ENCODE results near the gene PGA5.
"Not testable (repeated sequence)": the region's sequence is repeated elsewhere in the genome, so short reads cannot be mapped to it uniquely, and the experiment has no call there.

Gene PGA5

GRCh38 chr11:61226457-61227137 lies 14.4 kb upstream of the PGA5 start:
- in situ Hi-C loops (cut with HindIII; ENCODE audit: low sequenced_read_pairs) = not testable (repeated sequence)

DNA sequence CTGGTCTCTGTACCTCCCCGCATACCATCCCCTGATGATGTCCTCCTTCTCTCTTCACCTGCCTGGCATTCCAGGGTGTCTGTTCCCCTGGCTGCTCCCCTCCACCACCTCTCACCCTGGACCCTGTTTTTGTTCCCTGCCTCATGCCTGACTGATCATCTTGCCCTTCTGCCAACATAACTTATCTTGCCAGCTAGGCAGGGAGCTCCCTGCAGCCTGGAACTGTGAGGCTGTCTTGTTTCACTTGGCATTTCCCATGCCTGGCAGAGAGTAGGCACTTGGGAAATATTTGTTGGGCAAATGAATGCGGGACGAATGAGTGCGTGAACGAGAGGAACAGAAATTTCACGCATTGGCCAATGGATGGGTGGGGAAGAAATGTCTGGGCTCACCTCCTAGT lies 11.5 kb upstream of the PGA5 start:
- in situ Hi-C loops (cut with HindIII; ENCODE audit: low sequenced_read_pairs) = not testable (repeated sequence)

- in situ Hi-C loops (cut with HindIII; ENCODE audit: low sequenced_read_pairs) = not testable (repeated sequence)
Observed at GRCh38 chr11:61231033-61231432, 9.9 kb upstream of the PGA5 start.

DNA sequence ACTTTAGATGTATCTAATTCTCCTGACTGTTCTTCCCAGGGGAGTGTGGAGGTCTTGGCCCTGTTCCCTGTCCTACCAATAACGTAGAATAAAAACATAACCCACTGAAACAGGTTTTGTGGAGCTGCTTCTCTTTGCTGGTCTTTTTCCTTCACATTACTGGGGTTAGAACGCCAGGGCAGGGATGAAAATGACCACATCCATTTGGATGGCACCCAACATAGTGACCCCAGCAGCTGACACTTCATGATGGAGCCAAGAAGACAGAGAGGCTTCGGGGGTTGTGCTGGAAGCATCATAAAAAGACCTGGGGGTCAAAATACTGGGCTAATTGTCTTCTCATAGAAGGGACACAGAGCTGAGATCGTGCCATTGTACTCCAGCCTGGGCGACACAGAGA lies 9.4 kb upstream of the PGA5 start:
- in situ Hi-C loops (cut with HindIII; ENCODE audit: low sequenced_read_pairs) = not testable (repeated sequence)

- in situ Hi-C loops (cut with HindIII; ENCODE audit: low sequenced_read_pairs) = not testable (repeated sequence)
Observed at GRCh38 chr11:61232548-61233145, 8.3 kb upstream of the PGA5 start.

GRCh38 chr11:61237130-61237529 lies 3.8 kb upstream of the PGA5 start:
- in situ Hi-C loops (cut with HindIII; ENCODE audit: low sequenced_read_pairs) = not testable (repeated sequence)

GRCh38 chr11:61240288-61240687 lies 687 bp upstream of the PGA5 start:
- in situ Hi-C loops (cut with HindIII; ENCODE audit: low sequenced_read_pairs) = not testable (repeated sequence)

- in situ Hi-C loops (cut with HindIII; ENCODE audit: low sequenced_read_pairs) = not testable (repeated sequence)
Observed at GRCh38 chr11:61241526-61241925, 551 bp downstream of the PGA5 start.

- in situ Hi-C loops (cut with HindIII; ENCODE audit: low sequenced_read_pairs) = not testable (repeated sequence)
Observed at GRCh38 chr11:61245284-61245964, 4.4 kb downstream of the PGA5 start.

DNA sequence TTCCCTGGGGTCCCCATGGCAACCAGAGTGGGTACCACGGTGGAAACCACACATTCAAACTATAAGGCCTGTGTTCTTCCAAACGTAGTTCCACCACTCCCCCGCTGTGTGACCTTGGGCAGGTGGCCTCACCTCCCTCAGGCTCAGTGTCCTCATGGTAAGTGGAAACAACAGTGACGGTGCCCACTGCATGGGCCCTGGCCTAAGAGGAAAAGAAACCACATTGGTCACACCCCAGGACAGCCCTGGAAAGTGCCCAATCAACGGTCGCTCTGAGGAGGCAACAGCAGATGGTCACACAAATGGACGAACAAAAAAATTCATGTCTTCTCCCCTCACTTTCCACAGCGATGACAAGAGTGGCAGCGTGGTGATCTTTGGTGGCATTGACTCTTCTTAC lies 7.1 kb downstream of the PGA5 start:
- in situ Hi-C loops (cut with HindIII; ENCODE audit: low sequenced_read_pairs) = not testable (repeated sequence)

DNA sequence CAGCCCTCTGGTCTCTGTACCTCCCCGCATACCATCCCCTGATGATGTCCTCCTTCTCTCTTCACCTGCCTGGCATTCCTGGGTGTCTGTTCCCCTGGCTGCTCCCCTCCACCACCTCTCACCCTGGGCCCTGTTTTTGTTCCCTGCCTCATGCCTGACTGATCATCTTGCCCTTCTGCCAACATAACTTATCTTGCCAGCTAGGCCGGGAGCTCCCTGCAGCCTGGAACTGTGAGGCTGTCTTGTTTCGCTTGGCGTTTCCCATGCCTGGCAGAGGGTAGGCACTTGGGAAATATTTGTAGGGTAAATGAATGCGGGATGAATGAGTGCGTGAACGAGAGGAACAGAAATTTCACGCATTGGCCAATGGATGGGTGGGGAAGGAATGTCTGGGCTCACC lies 8.2 kb downstream of the PGA5 start:
- in situ Hi-C loops (cut with HindIII; ENCODE audit: low sequenced_read_pairs) = not testable (repeated sequence)

DNA sequence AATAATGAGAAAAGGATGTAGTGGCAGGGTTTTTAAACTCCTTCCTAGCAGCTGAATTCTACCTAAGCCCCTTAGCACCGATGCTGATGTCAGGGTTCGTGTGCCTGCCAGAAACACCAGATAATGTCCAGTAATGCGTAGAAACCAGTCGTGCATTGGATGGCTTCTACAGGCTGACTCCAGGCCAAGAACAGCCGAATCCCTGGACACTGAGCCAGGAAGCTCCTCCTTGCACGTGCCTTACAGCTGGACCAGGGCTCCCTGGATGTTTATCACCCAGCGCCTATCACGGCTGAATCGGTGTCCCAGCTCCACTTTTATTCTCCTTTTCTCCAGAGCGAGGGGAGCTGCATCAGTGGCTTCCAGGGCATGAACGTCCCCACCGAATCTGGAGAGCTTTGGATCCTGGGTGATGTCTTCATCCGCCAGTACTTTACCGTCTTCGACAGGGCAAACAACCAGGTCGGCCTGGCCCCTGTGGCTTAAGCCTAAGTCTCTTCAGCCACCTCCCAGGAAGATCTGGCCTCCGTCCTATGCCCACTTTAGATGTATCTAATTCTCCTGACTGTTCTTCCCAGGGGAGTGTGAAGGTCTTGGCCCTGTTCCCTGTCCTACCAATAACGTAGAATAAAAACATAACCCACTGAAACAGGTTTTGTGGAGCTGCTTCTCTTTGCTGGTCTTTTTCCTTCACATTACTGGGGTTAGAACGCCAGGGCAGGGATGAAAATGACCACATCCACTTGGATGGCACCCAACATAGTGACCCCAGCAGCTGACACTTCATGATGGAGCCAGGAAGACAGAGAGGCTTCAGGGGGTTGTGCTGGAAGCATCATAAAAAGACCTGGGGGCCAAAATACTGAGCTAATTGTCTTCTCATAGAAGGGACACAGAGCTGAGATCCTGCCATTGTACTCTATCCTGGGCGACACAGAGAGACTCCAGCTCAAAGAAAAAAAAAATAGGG lies 10.1 kb downstream of the PGA5 start:
- in situ Hi-C loops (cut with HindIII; ENCODE audit: low sequenced_read_pairs) = not testable (repeated sequence)

DNA sequence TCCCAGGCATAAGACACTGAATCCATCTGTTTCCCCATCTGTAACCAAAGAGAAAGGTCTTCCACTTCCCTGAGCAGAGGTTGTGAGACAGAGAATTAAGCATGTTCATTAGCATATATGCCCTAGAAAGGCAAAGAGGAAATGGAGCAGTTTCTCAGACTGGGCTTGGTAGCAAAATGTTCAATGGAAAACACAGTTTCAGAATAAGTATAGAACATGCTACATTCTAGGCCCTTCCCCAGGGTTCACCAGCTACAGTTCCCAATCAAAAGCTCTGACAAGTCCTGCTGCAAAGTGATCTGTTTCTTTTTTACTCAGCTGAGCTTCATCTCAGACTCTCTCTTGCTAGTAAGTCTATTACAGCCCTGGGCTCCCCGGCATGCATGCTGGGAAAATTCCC lies 11.4 kb downstream of the PGA5 start:
- in situ Hi-C loops (cut with HindIII; ENCODE audit: low sequenced_read_pairs) = not testable (repeated sequence)

- in situ Hi-C loops (cut with HindIII; ENCODE audit: low sequenced_read_pairs) = no loop called here
Observed at GRCh38 chr11:61254403-61255025, 13.5 kb downstream of the PGA5 start.

GRCh38 chr11:61256710-61257482 lies 15.9 kb downstream of the PGA5 start:
- in situ Hi-C loops (cut with HindIII; ENCODE audit: low sequenced_read_pairs) = no loop called here

- in situ Hi-C loops (cut with HindIII; ENCODE audit: low sequenced_read_pairs) = no loop called here
Observed at GRCh38 chr11:61258546-61258945, 17.6 kb downstream of the PGA5 start.

DNA sequence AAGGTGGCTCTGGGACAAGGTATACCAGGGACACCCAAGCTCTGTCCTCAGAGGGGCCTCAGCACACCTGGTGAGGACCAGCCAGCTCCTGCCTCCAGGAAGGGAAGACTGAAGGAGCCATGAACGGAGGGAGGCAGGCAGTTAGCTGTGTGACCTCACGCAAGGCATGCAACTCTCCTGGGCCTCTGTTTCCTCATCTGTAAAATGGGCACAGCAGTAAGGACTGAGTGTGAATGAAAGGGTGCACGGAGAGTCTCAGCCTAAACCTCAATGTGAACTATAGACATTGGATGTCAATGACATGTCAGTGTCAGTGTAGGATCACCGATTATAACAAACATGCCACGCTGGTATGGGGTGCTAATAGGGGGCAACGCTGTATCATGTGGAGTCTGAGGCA lies 18.4 kb downstream of the PGA5 start:
- in situ Hi-C loops (cut with HindIII; ENCODE audit: low sequenced_read_pairs) = no loop called here

DNA sequence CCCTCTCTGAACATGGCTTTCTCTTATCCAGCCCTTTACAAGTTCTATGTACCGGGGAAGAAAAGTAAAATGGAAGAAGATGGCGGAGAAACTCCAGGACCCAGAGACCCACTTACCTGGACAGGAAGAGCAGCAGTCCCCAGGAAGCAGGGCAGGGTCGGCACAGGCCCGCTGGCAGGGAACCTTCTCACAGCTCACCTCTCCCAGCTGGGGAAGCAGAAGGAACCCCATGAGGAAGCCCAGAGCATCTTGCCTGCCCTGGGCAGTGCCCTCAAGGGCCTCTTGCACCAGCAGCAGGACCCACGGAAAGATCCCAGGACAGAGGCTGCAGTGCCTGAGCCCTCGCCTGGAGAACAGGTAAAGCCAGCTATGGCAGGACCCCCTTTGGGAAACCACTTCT lies 23.4 kb downstream of the PGA5 start:
- in situ Hi-C loops (cut with HindIII; ENCODE audit: low sequenced_read_pairs) = no loop called here

- in situ Hi-C loops (cut with HindIII; ENCODE audit: low sequenced_read_pairs) = no loop called here
Observed at GRCh38 chr11:61264795-61265194, 23.8 kb downstream of the PGA5 start.

- in situ Hi-C loops (cut with HindIII; ENCODE audit: low sequenced_read_pairs) = no loop called here
Observed at GRCh38 chr11:61265357-61265756, 24.4 kb downstream of the PGA5 start.

Measured in DLD1 (cell line).